ENCODE results near the gene TBC1D22A. TPM values are rescaled to one million over a fixed set of nuclear protein-coding genes. Genes with fewer than 3 reads are reported as not detected.

TBC1D22A gene
- total and polyA plus RNA-seq, 10 of the 15 experiments (the other 5 are each of a cell fraction or from before 2014, with no cell fraction given), result 0.63 to 44.7 (median 27.4) TPM

DNA sequence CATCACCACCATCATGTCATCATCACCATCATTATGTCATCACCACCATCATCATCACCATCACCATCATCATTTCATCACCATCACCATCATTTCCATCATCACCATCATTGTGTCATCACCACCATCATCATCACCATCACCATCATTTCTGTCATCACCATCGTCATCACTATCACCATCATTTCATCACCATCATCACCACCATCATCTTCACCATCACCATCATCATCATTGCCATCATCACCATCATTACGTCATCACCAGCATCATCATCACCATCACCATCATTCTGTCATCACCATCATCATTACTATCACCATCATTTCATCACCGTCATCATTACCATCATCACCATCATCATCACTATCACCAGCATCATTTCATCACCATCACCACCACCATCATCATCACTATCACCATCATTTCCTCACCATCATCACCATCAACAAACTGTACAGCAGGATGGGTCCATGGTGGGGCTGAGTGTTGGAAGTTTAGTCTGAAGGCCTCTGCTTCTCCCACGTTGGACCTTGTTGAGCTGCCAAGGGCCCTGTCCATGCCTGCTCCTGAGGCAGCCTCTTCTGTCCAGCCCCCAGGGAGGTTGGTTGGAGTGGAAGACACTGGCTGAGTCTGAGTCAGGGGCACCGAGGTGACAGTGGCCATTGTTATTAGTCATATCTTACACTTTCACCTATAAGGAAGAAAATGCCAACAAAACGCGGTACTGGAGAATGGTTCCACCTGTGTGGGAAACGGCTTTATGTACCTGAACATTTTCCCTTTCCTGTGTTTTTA is 247.1 kb downstream of the TBC1D22A start:
- 84% methylated on average over 8 of the region's 8 CpGs for WGBS (ENCODE audit: insufficient coverage, insufficient replicate concordance, low lambda C conversion rate, missing lambda C conversion rate)
- no TSS peak for BruUV-seq (replicated peaks)
- Histone ChIP-seq H3K4me1 (ENCODE audit: control insufficient read depth, insufficient read depth, low read length) (no peaks in the 10 kb centered on the region), H3K79me2 (ENCODE audit: control insufficient read depth, insufficient read depth, low read length) (no peaks in the 10 kb centered on the region; the same call in 1 of the 2 replicates), H3K9ac (ENCODE audit: control insufficient read depth, insufficient read depth, low read length) (no peak overlapping the region), H3K4me2 (ENCODE audit: control insufficient read depth, insufficient read depth) (no peak overlapping the region), H3K4me3 (no peak overlapping the region), H3K27ac (ENCODE audit: control insufficient read depth, insufficient read depth) (no peak overlapping the region), H4K20me1 (ENCODE audit: control insufficient read depth, insufficient read depth) (no peaks in the 10 kb centered on the region), H3K9me3 (replicated peaks; ENCODE audit: control insufficient read depth, insufficient read depth, low read length) (no peaks in the 10 kb centered on the region; the same call in 2 of the 3 replicates), H3K36me3 (ENCODE audit: control insufficient read depth in 2 of 2, insufficient read depth in 2 of 2, low read length in 1 of 2) (peaks cover 9 to 32% of the 10 kb centered on the region in 2 experiments; a peak in 3 of 4 replicates), H2AFZ (ENCODE audit: control insufficient read depth, low read depth, low read length) (no peak overlapping the region), H3K27me3 (replicated peaks in 1 of 2; ENCODE audit: control insufficient read depth in 2 of 2, insufficient read depth in 2 of 2, low read length in 1 of 2) (no peaks in the 10 kb centered on the region)
- ChIA-PET RAD21 (ENCODE audit: unreplicated experiment) (no interaction called here), CTCF (no interaction called here), POLR2A (no interaction called here), SMC1A (ENCODE audit: uncharacterized antibody, unreplicated experiment) (no interaction called here)
- DNase-seq (ENCODE audit: low read depth, low spot score) (no peak), FAIRE-seq (no peak), ATAC-seq (no peak)
- intact Hi-C loops (cut with micrococcal nuclease; ENCODE audit: unreplicated experiment) (no loop called here), in situ Hi-C loops (cut with MboI) (loop anchor here (5.0 kb wide), 1 partner anchor 47 kb away; no protein-coding TSS in a partner anchor)
- peak; percentile 64; the same call in 1 of the 2 replicates for TF ChIP-seq CREB1 (IDR thresholded peaks at IDR 0.05; ENCODE audit: low read depth)
- no peak for TF ChIP-seq JUNB (IDR thresholded peaks at IDR 0.05)
- peak; percentile 78; the same call in 1 of the 2 replicates for TF ChIP-seq HDGF (IDR thresholded peaks at IDR 0.05)
- TF ChIP-seq TBL1XR1 (IDR thresholded peaks at IDR 0.05; ENCODE audit: low read depth, low read length), result no peak

DNA sequence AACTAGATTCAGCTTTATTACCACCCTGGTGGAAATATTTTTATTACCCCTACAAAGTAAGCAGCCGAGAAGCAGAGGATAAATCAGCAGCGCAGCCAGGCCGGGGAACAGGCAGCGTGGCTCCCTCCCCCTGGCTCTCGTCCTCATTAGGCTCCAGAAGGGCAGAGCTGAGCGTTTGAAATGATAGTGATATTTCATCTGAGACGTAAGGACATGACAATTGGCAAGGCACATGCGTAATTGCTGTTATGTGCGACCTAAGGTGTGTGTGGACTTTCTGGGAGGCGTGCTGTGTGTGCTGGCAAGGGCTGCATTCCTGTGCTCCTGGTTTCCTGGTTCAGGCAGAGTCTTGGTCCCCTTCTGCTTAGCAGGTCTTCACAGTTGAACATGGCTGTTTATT is 247.8 kb downstream of the TBC1D22A start:
- DNase-seq (ENCODE audit: low read depth, low spot score), result no peak
- H3K4me3 ChIP-seq, result no peak overlapping the region
- H3K79me2 ChIP-seq (ENCODE audit: control insufficient read depth, insufficient read depth, low read length), result no peaks in the 10 kb centered on the region; the same call in 1 of the 2 replicates
- no peaks in the 10 kb centered on the region for H4K20me1 ChIP-seq (ENCODE audit: control insufficient read depth, insufficient read depth)
- CTCF ChIA-PET, result no interaction called here
- no peaks in the 10 kb centered on the region for H3K4me1 ChIP-seq (ENCODE audit: control insufficient read depth, insufficient read depth, low read length)
- no peak for ATAC-seq
- intact Hi-C loops (cut with micrococcal nuclease; ENCODE audit: unreplicated experiment) (no loop called here), in situ Hi-C loops (cut with MboI) (loop anchor here (5.0 kb wide), 1 partner anchor 48 kb away; no protein-coding TSS in a partner anchor)
- no peak overlapping the region for H3K4me2 ChIP-seq (ENCODE audit: control insufficient read depth, insufficient read depth)
- WGBS (ENCODE audit: insufficient coverage, insufficient replicate concordance, low lambda C conversion rate, missing lambda C conversion rate), result 96% methylated on average over 10 of the region's 10 CpGs
- H2AFZ ChIP-seq (ENCODE audit: control insufficient read depth, low read depth, low read length), result no peak overlapping the region
- RAD21 ChIA-PET (ENCODE audit: unreplicated experiment), result no interaction called here
- H3K36me3 ChIP-seq (ENCODE audit: control insufficient read depth in 2 of 2, insufficient read depth in 2 of 2, low read length in 1 of 2), result peaks cover 13 to 32% of the 10 kb centered on the region in 2 experiments; a peak in 3 of 4 replicates
- SMC1A ChIA-PET (ENCODE audit: uncharacterized antibody, unreplicated experiment), result interaction anchor here (0.6 kb wide), 1 partner anchor 224 kb away, joined by 3 read pairs; no protein-coding TSS in a partner anchor
- BruUV-seq (replicated peaks), result no TSS peak
- FAIRE-seq, result no peak
- TF ChIP-seq TCF3 (IDR thresholded peaks at IDR 0.05; ENCODE audit: borderline replicate concordance, insufficient read depth, low read depth, low read length) (no peak), RBBP5 (conservative IDR thresholded peaks at IDR 0.05) (no peak), STAT1 (conservative IDR thresholded peaks at IDR 0.05) (no peak), ZNF24 (IDR thresholded peaks at IDR 0.05) (no peak), SPI1 (IDR thresholded peaks at IDR 0.05; ENCODE audit: borderline replicate concordance, insufficient read depth, low read depth, low read length) (no peak), DPF2 (IDR thresholded peaks at IDR 0.05) (no peak), JUNB (IDR thresholded peaks at IDR 0.05) (no peak)
- TF ChIP-seq, protein P1, sequence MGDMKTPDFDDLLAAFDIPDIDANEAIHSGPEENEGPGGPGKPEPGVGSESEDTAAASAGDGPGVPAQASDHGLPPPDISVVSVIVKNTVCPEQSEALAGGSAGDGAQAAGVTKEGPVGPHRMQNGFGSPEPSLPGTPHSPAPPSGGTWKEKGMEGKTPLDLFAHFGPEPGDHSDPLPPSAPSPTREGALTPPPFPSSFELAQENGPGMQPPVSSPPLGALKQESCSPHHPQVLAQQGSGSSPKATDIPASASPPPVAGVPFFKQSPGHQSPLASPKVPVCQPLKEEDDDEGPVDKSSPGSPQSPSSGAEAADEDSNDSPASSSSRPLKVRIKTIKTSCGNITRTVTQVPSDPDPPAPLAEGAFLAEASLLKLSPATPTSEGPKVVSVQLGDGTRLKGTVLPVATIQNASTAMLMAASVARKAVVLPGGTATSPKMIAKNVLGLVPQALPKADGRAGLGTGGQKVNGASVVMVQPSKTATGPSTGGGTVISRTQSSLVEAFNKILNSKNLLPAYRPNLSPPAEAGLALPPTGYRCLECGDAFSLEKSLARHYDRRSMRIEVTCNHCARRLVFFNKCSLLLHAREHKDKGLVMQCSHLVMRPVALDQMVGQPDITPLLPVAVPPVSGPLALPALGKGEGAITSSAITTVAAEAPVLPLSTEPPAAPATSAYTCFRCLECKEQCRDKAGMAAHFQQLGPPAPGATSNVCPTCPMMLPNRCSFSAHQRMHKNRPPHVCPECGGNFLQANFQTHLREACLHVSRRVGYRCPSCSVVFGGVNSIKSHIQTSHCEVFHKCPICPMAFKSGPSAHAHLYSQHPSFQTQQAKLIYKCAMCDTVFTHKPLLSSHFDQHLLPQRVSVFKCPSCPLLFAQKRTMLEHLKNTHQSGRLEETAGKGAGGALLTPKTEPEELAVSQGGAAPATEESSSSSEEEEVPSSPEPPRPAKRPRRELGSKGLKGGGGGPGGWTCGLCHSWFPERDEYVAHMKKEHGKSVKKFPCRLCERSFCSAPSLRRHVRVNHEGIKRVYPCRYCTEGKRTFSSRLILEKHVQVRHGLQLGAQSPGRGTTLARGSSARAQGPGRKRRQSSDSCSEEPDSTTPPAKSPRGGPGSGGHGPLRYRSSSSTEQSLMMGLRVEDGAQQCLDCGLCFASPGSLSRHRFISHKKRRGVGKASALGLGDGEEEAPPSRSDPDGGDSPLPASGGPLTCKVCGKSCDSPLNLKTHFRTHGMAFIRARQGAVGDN (IDR thresholded peaks at IDR 0.05), result no peak
- no peak overlapping the region for H3K9ac ChIP-seq (ENCODE audit: control insufficient read depth, insufficient read depth, low read length)
- H3K27me3 ChIP-seq (replicated peaks in 1 of 2; ENCODE audit: control insufficient read depth in 2 of 2, insufficient read depth in 2 of 2, low read length in 1 of 2), result no peaks in the 10 kb centered on the region
- H3K9me3 ChIP-seq (replicated peaks; ENCODE audit: control insufficient read depth, insufficient read depth, low read length), result no peaks in the 10 kb centered on the region; the same call in 2 of the 3 replicates
- no peak overlapping the region for H3K27ac ChIP-seq (ENCODE audit: control insufficient read depth, insufficient read depth)
- POLR2A ChIA-PET, result no interaction called here

Data from GM12878 (cell line).